HCT116 (cell line): Measurements from ENCODE around the gene CEACAM18. TPM values are rescaled to one million over a fixed set of nuclear protein-coding genes. Genes with fewer than 3 reads are reported as not detected.

Experiments
- ATAC-seq: fragments of 200-7000 bp; cut with Tn5 transposase; 2 replicates; pipeline ENCODE4 v1.9.1; 2020; ENCODE audit warnings: mild to moderate bottlenecking, moderate library complexity
- BruUV-seq: library from RNA; stranded (reverse); fragments of 400-500 nt; replicated peaks from 2 replicates; lab custom pipeline; 2021; lab: Mats Ljungman, UMichigan
- CTCF ChIA-PET: fragments of 300-600 bp; sonication (Branson Sonifier 250); formaldehyde crosslinking; loops from one replicate; lab custom pipeline; 2021; ENCODE audit warnings: antibody characterized with exemption; lab: Charles Lee
- POLR2A ChIA-PET: fragments of 300-600, 350-600 bp; sonication (Branson Sonifier 250); formaldehyde crosslinking; loops from one replicate; lab custom pipeline; 2021; ENCODE audit warnings: antibody characterized with exemption; lab: Charles Lee
- RAD21 ChIA-PET, 2 experiments: fragments of 300-600 bp; sonication (Branson Sonifier 250); formaldehyde crosslinking; loops; one replicate each; lab custom pipeline; 2023; ENCODE audit warnings: low total read pairs in 2 of 2; ENCODE audit not compliant: uncharacterized antibody in 2 of 2, unreplicated experiment in 2 of 2, low non-redundant PET in 1 of 2; lab: Charles Lee
- DNase-seq: peaks from one replicate; pipeline ENCODE4 v3.0.0-alpha.2; 2010; ENCODE audit warnings: low read depth, low spot score
- H2AFZ ChIP-seq: fragments of 200-600 bp; shearing (Covaris generic), sonication (generic); 2 replicates; pipeline ENCODE4 v1.6.1; 2017; ENCODE audit warnings: low read depth, mixed run types, mixed read lengths, antibody characterized with exemption, low read length; ENCODE audit not compliant: poor library complexity, severe bottlenecking
- H3K27ac ChIP-seq: 2 replicates; pipeline ENCODE4 v1.5.1; 2012; ENCODE audit warnings: low read depth, low read length
- H3K27me3 ChIP-seq: fragments of 200-600 bp; sonication (generic); 2 replicates; pipeline ENCODE4 v1.6.1; 2016; ENCODE audit warnings: mixed run types, low read length, mixed read lengths; ENCODE audit not compliant: insufficient read depth
- H3K36me3 ChIP-seq, 2 experiments: fragments of 200-500 bp in 1 of 2; fragments of 200-600 bp in 1 of 2; sonication (Bioruptor generic) in 1 of 2; sonication (generic) in 1 of 2; 2 replicates each; pipeline versions ENCODE4 v1.5.1 to v1.6.1; 2014 to 2016; ENCODE audit warnings: low read length in 2 of 2, inconsistent platforms in 1 of 2, mixed read lengths in 1 of 2, mixed run types in 1 of 2; ENCODE audit not compliant: insufficient read depth in 2 of 2, control insufficient read depth in 1 of 2
- H3K4me1 ChIP-seq, 2 experiments: fragments of 200-600 bp in 1 of 2; sonication (generic) in 1 of 2; 2 replicates each; pipeline versions ENCODE4 v1.5.1 to v1.6.1; 2012 to 2017; ENCODE audit warnings: low read length in 2 of 2, inconsistent platforms in 1 of 2, mild to moderate bottlenecking in 1 of 2, mixed read lengths in 1 of 2, mixed run types in 1 of 2, moderate library complexity in 1 of 2; ENCODE audit not compliant: insufficient read depth in 2 of 2, control insufficient read depth in 1 of 2
- H3K4me2 ChIP-seq: fragments of 200-600 bp; sonication (generic); 2 replicates; pipeline ENCODE4 v1.6.1; 2017; ENCODE audit warnings: mixed run types, low read length, mixed read lengths
- H3K4me3 ChIP-seq, 2 experiments: fragments of 200-600 bp in 1 of 2; sonication (generic) in 1 of 2; replicated peaks in 1 of 2; 2 replicates each; pipeline ENCODE4 v1.5.1; 2011 to 2016; ENCODE audit warnings: low read length in 2 of 2, control low read depth in 1 of 2, low read depth in 1 of 2, mild to moderate bottlenecking in 1 of 2, mixed read lengths in 1 of 2, mixed run types in 1 of 2
- H3K79me2 ChIP-seq: fragments of 200-600 bp; sonication (generic); 2 replicates; pipeline ENCODE4 v1.6.1; 2017; ENCODE audit warnings: mild to moderate bottlenecking, mixed run types, low read length, moderate library complexity, mixed read lengths; ENCODE audit not compliant: insufficient read depth
- H3K9ac ChIP-seq: fragments of 200-600 bp; sonication (generic); 2 replicates; pipeline ENCODE4 v1.6.1; 2016; ENCODE audit warnings: low read length, mixed read lengths
- H3K9me2 ChIP-seq: fragments of 200-600 bp; sonication (generic), shearing (Covaris generic); 2 replicates; pipeline ENCODE4 v1.6.1; 2017; ENCODE audit warnings: mixed run types, mild to moderate bottlenecking, moderate library complexity; ENCODE audit not compliant: insufficient read depth
- H3K9me3 ChIP-seq, 2 experiments: fragments of 200-500 bp in 1 of 2; fragments of 200-600 bp in 1 of 2; sonication (Bioruptor generic) in 1 of 2; sonication (generic) in 1 of 2; 2 replicates each; pipeline ENCODE4 v1.6.1; 2014 to 2017; ENCODE audit warnings: low read length in 2 of 2, mixed read lengths in 2 of 2, inconsistent platforms in 1 of 2, low read depth in 1 of 2, mild to moderate bottlenecking in 1 of 2, mixed run types in 1 of 2, moderate library complexity in 1 of 2; ENCODE audit not compliant: control insufficient read depth in 1 of 2, insufficient read depth in 1 of 2
- H4K20me1 ChIP-seq: fragments of 200-600 bp; sonication (generic), shearing (Covaris generic); 2 replicates; pipeline ENCODE4 v1.6.1; 2017; ENCODE audit warnings: mixed run types, mild to moderate bottlenecking, moderate library complexity; ENCODE audit not compliant: insufficient read depth
- EGR1 ChIP-seq: IDR thresholded peaks from 2 replicates; pipeline ENCODE4 v1.6.1; 2012; ENCODE audit warnings: low read depth
- ELF1 ChIP-seq: IDR thresholded peaks from 2 replicates; pipeline ENCODE4 v1.6.1; 2012; ENCODE audit warnings: low read depth, borderline replicate concordance
- EZH2phosphoT487 ChIP-seq: fragments of 200-600 bp; IDR thresholded peaks from 2 replicates; pipeline ENCODE4 v1.6.1; 2018; ENCODE audit warnings: antibody characterized with exemption, borderline replicate concordance
- FOSL1 ChIP-seq: IDR thresholded peaks from 2 replicates; pipeline ENCODE4 v1.6.1; 2012; ENCODE audit warnings: low read depth
- JUND ChIP-seq: IDR thresholded peaks from 2 replicates; pipeline ENCODE4 v1.6.1; 2012
- POLR2A ChIP-seq: IDR thresholded peaks from 2 replicates; pipeline ENCODE4 v1.7.0; 2011; ENCODE audit warnings: borderline replicate concordance; ENCODE audit not compliant: insufficient read depth, insufficient read length; ENCODE audit errors: extremely low read depth
- POLR2AphosphoS5 ChIP-seq: IDR thresholded peaks from 2 replicates; pipeline ENCODE4 v1.6.1; 2011; ENCODE audit warnings: mild to moderate bottlenecking, low read depth, low read length, moderate library complexity
- RAD21 ChIP-seq: IDR thresholded peaks from 2 replicates; pipeline ENCODE4 v1.6.1; 2012; ENCODE audit warnings: low read depth, mild to moderate bottlenecking
- REST ChIP-seq: IDR thresholded peaks from 2 replicates; pipeline ENCODE4 v1.6.1; 2012; ENCODE audit warnings: low read depth
- SIN3A ChIP-seq: IDR thresholded peaks from 2 replicates; pipeline ENCODE4 v1.6.1; 2012; ENCODE audit warnings: low read depth
- SP1 ChIP-seq: IDR thresholded peaks from 2 replicates; pipeline ENCODE4 v1.6.1; 2012; ENCODE audit warnings: low read depth
- SRF ChIP-seq: IDR thresholded peaks from 2 replicates; pipeline ENCODE4 v1.6.1; 2012; ENCODE audit warnings: low read depth
- ZBTB33 ChIP-seq: IDR thresholded peaks from 2 replicates; pipeline ENCODE4 v1.6.1; 2011; ENCODE audit warnings: mild to moderate bottlenecking, low read length, moderate library complexity; ENCODE audit not compliant: insufficient replicate concordance; ENCODE audit errors: extremely low read depth
- ZFX ChIP-seq: fragments of 450-650 bp; IDR thresholded peaks from 2 replicates; pipeline ENCODE4 v1.6.1; 2017
- intact Hi-C: fragments of 100-400 bp; cut with micrococcal nuclease; formaldehyde crosslinking; loops from 2 replicates; pipeline ENCODE4 v1.10.0; 2022
- total RNA-seq: library from RNA; stranded (reverse); gene quantifications from one replicate; pipeline ENCODE4 v1.2.1, GENCODE V29; 2021; ENCODE audit not compliant: unreplicated experiment
- TF ChIP-seq, protein P1 (sequence below): IDR thresholded peaks from 2 replicates; pipeline ENCODE4 v1.6.1; 2012

Gene CEACAM18
- total RNA-seq, 1 experiment from 2014 or later: not detected

DNA sequence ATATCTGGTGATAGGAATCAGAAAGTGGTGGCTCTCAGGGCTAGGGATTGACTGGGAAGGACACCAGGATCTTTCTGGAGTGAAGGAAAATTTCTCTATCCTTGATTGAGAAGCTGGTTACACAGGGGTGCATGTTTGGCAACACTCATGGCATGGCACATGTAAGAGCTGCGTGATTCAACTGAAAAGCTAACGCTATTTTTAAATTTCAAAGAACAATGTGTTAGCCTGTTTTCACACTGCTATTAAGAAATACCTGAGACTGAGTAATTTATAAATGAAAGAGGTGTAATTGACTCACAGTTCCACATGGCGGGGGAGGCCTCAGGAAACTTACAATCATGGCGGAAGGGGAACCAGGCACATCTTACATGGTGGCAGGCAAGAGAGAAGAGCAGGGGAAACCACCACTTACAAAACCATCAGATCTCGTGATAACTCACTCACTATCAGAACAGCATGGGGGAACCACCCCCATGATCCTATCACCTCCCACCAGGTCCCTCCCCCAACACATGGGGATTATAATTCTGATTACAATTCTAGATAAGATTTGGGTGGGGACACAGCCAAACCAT, 27.5 kb upstream of the CEACAM18 start:
- intact Hi-C loops: no loop called here
- Histone ChIP-seq H3K79me2 (no peaks in the 10 kb centered on the region), H3K4me1 (no peaks in the 10 kb centered on the region), H3K36me3 (no peaks in the 10 kb centered on the region), H3K27me3 (peaks cover 7% of the 10 kb centered on the region; the same call in 1 of the 2 replicates), H3K4me2 (no peak overlapping the region), H4K20me1 (no peaks in the 10 kb centered on the region)
- ChIA-PET RAD21 (no interaction called here), POLR2A (no interaction called here), CTCF (no interaction called here)
- no TSS peak for BruUV-seq
- DNase-seq: no peak
- TF ChIP-seq SP1: no peak
- no peak for TF ChIP-seq SRF
- no peak for TF ChIP-seq POLR2A
- no peak for TF ChIP-seq SIN3A
- TF ChIP-seq, protein P1, sequence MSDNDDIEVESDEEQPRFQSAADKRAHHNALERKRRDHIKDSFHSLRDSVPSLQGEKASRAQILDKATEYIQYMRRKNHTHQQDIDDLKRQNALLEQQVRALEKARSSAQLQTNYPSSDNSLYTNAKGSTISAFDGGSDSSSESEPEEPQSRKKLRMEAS: no peak
- no peak for TF ChIP-seq POLR2AphosphoS5
- TF ChIP-seq ZFX: no peak
- TF ChIP-seq FOSL1: no peak
- no peak for TF ChIP-seq RAD21
- TF ChIP-seq ELF1: no peak
- TF ChIP-seq ZBTB33: no peak
- no peak for TF ChIP-seq EZH2phosphoT487
- TF ChIP-seq REST: no peak
- no peak for TF ChIP-seq EGR1
- TF ChIP-seq JUND: no peak
- TF ChIP-seq, all 23 proteins: peak for 0
- no peak overlapping the region for H3K27ac ChIP-seq
- no peak overlapping the region for H3K9ac ChIP-seq
- no peaks in the 10 kb centered on the region for H3K9me3 ChIP-seq
- no peak overlapping the region for H2AFZ ChIP-seq
- no peak overlapping the region for H3K4me3 ChIP-seq
- H3K9me2 ChIP-seq: no peaks in the 10 kb centered on the region
- no peak for ATAC-seq
